ENCODE data around the gene METTL26.

METTL26 gene

GRCh38 chr16:638034-638543 is 2.0 kb upstream of the METTL26 start:
- no peak for DNase-seq (ENCODE audit: low spot score)

GRCh38 chr16:637081-638018 is 1.2 kb upstream of the METTL26 start:
- DNase-seq (ENCODE audit: low spot score), result peak; percentile 56

- no peak for DNase-seq (ENCODE audit: low spot score)
Measured at GRCh38 chr16:635573-636205, 416 bp downstream of the METTL26 start.

GRCh38 chr16:634996-635395 is 1.1 kb downstream of the METTL26 start:
- DNase-seq (ENCODE audit: low spot score), result no peak

- no peak for DNase-seq (ENCODE audit: low spot score)
Measured at GRCh38 chr16:634051-634670, 1.9 kb downstream of the METTL26 start.

GRCh38 chr16:633336-634050 is 2.6 kb downstream of the METTL26 start:
- no peak for DNase-seq (ENCODE audit: low spot score)

- DNase-seq (ENCODE audit: low spot score), result no peak
Measured at GRCh38 chr16:632486-633335, 3.4 kb downstream of the METTL26 start.

GRCh38 chr16:631808-632358 is 4.2 kb downstream of the METTL26 start:
- DNase-seq (ENCODE audit: low spot score), result no peak

GRCh38 chr16:630815-631405 is 5.2 kb downstream of the METTL26 start, which contains the start of gene WFIKKN1:
WFIKKN1 (plus strand) TSS chr16:630985; CDS start chr16:631254, 269 bp downstream.
- DNase-seq (ENCODE audit: low spot score), result no peak

GRCh38 chr16:630249-630814 is 5.8 kb downstream of the METTL26 start:
- no peak for DNase-seq (ENCODE audit: low spot score)

- no peak for DNase-seq (ENCODE audit: low spot score)
Measured at GRCh38 chr16:629833-630248, 6.3 kb downstream of the METTL26 start.

GRCh38 chr16:629185-629832 is 6.8 kb downstream of the METTL26 start:
- DNase-seq (ENCODE audit: low spot score), result no peak

- no peak for DNase-seq (ENCODE audit: low spot score)
Measured at GRCh38 chr16:628321-629061, 7.6 kb downstream of the METTL26 start.

GRCh38 chr16:627454-628239 is 8.5 kb downstream of the METTL26 start:
- no peak for DNase-seq (ENCODE audit: low spot score)

- no peak for DNase-seq (ENCODE audit: low spot score)
Measured at GRCh38 chr16:626787-627453, 9.2 kb downstream of the METTL26 start.

- DNase-seq (ENCODE audit: low spot score), result no peak
Measured at GRCh38 chr16:625977-626765, 9.9 kb downstream of the METTL26 start.

All from pons (tissue), 1 donor.